WI38 (cell line): Measurements from ENCODE around the gene DENND6B.
A peak's percentile ranks its signal among the peaks of the same experiment; 100 is the strongest.

ENCODE experiments used
- H3K4me3 ChIP-seq: 2 replicates; pipeline ENCODE4 v1.5.1; 2011; ENCODE audit warnings: low read depth, mild to moderate bottlenecking, control low read depth, low read length
- TF ChIP-seq, protein P1 (sequence below): IDR thresholded peaks from 2 replicates; pipeline ENCODE4 v1.5.1; 2012; ENCODE audit warnings: low read depth, mild to moderate bottlenecking, control low read depth, low read length

The DENND6B gene

DNA sequence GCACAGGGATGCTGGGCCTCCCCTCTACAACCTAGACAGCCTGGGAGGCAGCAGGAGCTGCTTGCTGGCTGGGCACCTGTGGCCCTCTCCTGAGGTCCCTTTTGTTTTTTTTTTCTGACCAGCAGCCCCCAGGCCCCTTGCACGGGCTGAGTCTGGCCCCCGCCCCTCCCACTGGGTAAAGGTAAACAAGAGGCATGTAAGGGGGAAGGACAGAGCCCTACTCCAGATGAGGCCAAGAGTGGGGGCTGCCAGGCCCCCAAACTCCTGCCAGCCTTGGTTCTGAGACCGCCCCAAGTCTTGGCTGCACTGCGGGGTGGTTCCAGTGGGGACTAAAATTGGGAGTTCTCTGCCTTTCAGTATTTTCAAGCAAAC is 28.6 kb downstream of the DENND6B start:
- H3K4me3 ChIP-seq: no peak overlapping the region
- TF ChIP-seq, protein P1, sequence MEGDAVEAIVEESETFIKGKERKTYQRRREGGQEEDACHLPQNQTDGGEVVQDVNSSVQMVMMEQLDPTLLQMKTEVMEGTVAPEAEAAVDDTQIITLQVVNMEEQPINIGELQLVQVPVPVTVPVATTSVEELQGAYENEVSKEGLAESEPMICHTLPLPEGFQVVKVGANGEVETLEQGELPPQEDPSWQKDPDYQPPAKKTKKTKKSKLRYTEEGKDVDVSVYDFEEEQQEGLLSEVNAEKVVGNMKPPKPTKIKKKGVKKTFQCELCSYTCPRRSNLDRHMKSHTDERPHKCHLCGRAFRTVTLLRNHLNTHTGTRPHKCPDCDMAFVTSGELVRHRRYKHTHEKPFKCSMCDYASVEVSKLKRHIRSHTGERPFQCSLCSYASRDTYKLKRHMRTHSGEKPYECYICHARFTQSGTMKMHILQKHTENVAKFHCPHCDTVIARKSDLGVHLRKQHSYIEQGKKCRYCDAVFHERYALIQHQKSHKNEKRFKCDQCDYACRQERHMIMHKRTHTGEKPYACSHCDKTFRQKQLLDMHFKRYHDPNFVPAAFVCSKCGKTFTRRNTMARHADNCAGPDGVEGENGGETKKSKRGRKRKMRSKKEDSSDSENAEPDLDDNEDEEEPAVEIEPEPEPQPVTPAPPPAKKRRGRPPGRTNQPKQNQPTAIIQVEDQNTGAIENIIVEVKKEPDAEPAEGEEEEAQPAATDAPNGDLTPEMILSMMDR: no peak

DNA sequence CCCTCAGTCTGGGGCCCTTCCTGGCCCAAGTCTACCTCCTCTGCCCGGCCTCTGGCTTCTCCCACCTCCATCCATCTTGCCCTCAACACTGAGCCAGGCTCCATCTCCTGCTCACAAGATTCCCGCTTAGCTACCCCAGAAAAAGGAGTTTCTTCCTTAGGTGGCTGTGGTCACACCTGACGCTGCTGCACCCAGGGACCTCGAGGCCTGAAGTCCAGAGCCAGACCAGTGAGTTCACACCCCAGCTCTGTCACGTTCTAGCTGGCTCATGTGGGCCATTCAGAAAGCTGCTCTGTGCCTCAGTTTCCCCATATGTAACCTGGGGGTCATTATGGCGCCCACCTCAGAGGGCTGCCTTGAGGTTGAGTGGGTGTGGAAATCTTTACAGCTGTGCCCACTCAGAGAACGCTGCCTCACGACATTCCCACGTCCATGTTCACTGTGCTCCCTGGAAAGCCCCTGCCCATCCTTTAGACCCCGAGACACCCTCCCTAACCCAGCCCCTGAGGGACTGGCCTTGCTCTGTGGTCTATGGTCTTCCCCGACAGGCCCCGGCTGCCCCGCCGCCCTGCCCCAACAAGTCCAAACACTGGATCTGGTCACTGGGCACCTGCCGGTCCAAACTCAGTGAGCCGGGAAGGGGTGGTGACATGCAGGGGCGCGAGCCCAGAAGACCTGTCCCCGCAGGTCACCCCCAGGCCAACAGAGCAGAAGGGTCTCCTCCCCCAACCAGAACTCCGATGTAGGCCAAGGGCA is 29.1 kb downstream of the DENND6B start:
- H3K4me3 ChIP-seq: no peak overlapping the region
- TF ChIP-seq, protein P1: no peak

DNA sequence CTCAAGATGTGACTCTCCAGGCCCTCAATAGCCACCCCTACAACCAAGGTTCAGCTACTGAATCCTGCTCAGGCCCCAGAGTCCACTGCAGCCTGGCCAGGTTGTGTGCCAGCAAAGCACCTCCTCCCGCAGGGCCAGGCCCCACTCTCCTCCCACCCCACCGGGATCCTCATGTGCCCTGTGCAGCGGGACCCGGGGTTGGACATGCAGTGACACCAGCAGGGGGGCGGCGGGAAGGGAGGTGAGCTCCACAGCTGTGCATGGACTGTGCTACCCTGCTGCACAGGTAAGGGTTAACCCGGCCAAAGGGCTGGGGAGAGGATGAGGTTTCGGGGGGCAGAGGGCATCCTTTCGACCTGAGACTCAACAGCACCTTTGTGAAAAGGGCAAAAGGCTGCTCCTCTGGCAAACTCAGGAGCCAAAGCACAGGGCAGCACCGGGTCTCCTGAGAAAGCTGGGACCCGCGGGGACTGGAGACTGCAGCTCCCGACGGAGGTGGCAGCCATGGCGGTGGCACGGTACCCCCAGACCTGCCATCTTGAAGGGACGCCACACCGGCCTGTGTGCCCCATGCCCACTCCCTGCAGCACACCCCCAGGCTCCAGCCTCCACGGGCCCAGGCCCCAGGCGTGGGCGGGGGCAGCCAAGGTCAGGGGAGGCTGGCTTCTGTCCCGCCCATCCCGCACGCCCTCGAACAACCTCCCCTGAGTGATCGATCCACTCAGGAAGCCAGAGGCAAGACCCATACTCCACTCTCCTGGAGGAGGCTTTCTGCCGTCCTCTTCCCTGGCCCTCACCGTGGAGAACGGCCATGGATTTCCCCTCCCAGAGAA is 29.9 kb downstream of the DENND6B start:
- H3K4me3 ChIP-seq: no peak overlapping the region
- TF ChIP-seq, protein P1: no peak

DNA sequence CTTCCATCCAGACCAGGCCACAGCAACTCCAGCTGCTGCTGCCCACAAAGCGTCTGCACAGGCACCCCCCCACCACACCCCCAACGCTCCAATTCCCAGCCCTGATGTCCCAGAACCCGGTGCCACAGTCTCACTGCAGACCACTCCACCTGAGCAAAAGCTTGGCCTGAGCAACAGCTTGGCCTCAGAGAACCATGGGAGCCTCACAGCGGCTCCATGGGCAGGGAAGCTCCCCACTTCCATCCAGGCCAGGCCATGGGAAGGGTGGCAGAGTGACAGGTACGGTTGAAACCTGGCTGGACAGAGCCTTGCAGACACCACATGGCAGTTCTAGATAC is 32.5 kb downstream of the DENND6B start:
- TF ChIP-seq, protein P1: no peak
- no peak overlapping the region; the same call in 1 of the 2 replicates for H3K4me3 ChIP-seq

DNA sequence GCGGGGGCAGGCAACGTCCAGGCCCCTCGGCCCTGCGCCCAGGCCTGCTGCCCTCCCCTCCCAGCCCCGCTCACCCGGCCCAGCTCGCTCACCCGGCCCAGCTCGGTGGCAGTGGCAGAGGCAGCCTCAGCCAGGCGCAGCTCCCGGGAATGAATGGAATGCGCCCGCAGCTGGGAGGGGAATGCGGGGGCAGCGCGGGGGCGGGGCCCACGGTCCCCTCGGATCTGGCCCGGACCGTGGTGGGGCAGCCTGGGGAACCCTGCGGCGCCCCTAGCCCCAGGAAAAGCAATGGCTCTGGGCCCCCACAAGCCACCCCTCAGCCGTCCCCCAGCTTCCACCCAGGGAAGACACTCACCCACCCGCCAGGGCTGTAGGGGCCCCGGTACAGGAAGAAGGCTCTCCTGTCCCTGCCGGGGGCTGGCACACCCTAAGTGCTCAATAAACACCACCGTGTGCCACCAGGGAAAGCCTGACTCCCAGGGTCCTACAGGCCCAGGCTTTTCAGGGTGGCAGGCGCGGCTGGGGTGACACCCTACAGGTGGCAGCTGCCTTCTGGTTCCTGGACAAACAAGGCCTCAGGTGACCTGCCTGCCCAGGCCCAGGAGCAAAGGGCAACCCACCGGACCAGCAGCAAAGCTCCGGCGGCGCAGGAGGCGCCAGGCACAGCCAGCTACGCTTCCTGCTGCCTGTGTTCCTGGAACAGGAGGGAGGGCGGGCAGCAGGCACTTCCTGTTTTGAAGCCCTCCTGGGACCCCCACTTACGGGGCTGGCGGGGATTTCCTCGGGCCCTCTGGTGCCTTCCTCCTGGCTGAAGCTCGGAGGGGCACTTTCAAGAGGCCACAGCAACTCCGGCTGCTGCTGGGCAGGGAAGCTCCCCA is 33.1 kb downstream of the DENND6B start:
- H3K4me3 ChIP-seq: peak overlapping the region; percentile 44

DNA sequence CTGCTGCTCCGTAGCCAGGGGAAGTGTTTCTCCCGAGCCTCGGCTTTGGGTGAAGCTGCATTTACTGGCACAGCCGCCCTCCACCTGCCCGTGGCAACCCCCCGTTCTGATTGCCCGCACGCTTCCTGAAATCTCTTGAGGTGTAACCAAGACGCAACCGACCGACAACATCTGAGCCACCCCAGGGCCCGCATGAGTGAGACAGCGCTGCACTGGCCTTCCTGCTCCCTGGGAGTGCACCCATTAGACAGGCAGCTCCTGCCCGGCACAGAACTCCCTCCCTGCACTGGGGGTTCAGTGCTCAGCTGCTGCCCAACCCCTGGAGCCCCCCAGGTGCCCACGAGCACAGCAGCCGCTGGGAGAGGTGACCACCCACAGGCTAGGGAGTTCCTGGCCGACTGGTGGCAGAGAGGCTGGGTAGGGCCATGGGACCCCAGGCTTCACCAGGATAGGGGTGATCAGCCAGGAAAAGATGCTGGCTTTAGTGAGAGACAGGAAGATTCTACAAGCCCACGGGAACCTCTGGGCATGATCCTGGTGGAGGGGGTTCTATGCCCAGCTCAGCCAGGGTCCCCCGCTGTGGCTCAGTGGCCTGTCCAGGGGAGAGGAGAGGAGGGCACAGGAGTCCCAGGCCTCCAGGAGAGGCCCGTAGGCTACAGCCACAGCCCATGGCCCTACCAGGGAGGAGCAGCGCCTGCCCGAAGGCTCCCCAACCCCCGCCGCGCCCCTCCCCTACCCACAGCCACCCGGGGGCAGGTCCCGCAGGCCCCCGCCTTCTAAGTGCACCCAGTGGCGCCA is 34.0 kb downstream of the DENND6B start:
- TF ChIP-seq, protein P1: no peak
- peak overlapping the region; percentile 44 for H3K4me3 ChIP-seq

More for the DNA sequence above, 33.1 kb downstream of the DENND6B start:
- TF ChIP-seq, protein P1: no peak
